ENCODE data around the gene SYT1.

- TF ChIP-seq CTCF (conservative IDR thresholded peaks at IDR 0.05 in 1 of 2, IDR thresholded peaks at IDR 0.05 in 1 of 2; ENCODE audit: low read depth in 1 of 2, low read length in 2 of 2) = no peak
- no peak for TF ChIP-seq EZH2 (IDR thresholded peaks at IDR 0.05; ENCODE audit: low read length, missing control alignments)
Measured at GRCh38 chr12:79422060-79422812, 557.7 kb downstream of the SYT1 start.
